Measurements from ENCODE around the gene PAPOLG.
"Not testable (repeated sequence)": the region's sequence is repeated elsewhere in the genome, so short reads cannot be mapped to it uniquely, and the experiment has no call there.

Gene PAPOLG

GRCh38 chr2:60821587-60822302 lies 65.7 kb downstream of the PAPOLG start:
- FAIRE-seq (no peak), DNase-seq (ENCODE audit: insufficient read length, low spot score) (no peak)
- no peak for TF ChIP-seq POLR2A (IDR thresholded peaks at IDR 0.05; ENCODE audit: low read depth, low read length)

GRCh38 chr2:60822987-60823386 lies 66.9 kb downstream of the PAPOLG start:
- FAIRE-seq = no peak

GRCh38 chr2:60823694-60824305 lies 67.7 kb downstream of the PAPOLG start:
- no peak for DNase-seq (ENCODE audit: insufficient read length, low spot score)
- no peak for FAIRE-seq
- no peak for TF ChIP-seq POLR2A (IDR thresholded peaks at IDR 0.05; ENCODE audit: low read depth, low read length)

More at GRCh38 chr2:60822987-60823386, 66.9 kb downstream of the PAPOLG start:
- TF ChIP-seq POLR2A (IDR thresholded peaks at IDR 0.05; ENCODE audit: low read depth, low read length) = no peak
- no peak for DNase-seq (ENCODE audit: insufficient read length, low spot score)

DNA sequence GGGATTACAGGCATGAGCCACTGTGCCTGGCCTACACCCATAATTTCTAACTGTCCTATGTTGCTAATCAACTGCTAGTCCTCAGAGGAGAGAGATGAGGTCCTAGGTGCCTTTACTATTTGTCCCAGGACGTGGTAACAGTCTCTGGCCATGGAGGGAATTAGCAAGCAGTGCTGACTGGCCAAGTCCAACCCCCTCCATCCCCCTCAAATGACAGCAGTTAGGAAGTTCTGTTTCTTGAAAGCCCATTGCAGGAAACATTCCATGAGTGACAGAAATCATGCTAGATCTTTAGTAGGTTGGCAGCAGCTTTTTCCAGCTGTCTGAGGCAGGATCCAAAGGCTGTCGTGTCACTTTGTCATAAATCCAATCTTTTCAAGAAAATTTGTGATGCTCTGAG lies 69.6 kb downstream of the PAPOLG start:
- FAIRE-seq (no peak), DNase-seq (ENCODE audit: insufficient read length, low spot score) (no peak)
- no peak for TF ChIP-seq POLR2A (IDR thresholded peaks at IDR 0.05; ENCODE audit: low read depth, low read length)

- no peak for DNase-seq (ENCODE audit: insufficient read length, low spot score)
- TF ChIP-seq POLR2A (IDR thresholded peaks at IDR 0.05; ENCODE audit: low read depth, low read length) = no peak
- no peak for FAIRE-seq
These were observed 70.0 kb downstream of the PAPOLG start for GRCh38 chr2:60826111-60826510.

DNA sequence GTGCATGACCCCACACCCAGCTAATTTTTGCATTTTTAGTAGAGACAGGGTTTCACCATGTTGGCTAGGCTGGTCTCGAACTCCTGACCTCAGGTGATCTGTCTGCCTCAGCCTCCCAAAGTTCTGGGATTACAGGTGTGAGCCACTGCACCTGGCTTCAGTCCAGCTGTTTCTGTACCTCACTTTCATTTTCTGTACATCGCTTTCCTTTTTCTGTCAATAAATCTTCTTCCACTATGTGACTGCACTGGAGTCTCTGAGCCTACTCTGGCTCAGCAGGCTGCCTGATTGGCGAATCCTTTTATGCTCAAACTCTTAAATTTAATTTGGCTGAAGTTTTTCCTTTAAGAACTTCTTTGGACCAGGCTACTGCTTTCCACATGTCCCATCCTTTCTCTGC lies 70.8 kb downstream of the PAPOLG start:
- FAIRE-seq; DNase-seq (ENCODE audit: insufficient read length, low spot score): not testable (repeated sequence)

GRCh38 chr2:60827369-60827768 lies 71.3 kb downstream of the PAPOLG start:
- DNase-seq (ENCODE audit: insufficient read length, low spot score) = no peak
- FAIRE-seq = no peak
- TF ChIP-seq POLR2A (IDR thresholded peaks at IDR 0.05; ENCODE audit: low read depth, low read length) = no peak

- FAIRE-seq (no peak), DNase-seq (ENCODE audit: insufficient read length, low spot score) (no peak)
- TF ChIP-seq POLR2A (IDR thresholded peaks at IDR 0.05; ENCODE audit: low read depth, low read length) = no peak
These were observed 74.9 kb downstream of the PAPOLG start for GRCh38 chr2:60830991-60831390.

DNA sequence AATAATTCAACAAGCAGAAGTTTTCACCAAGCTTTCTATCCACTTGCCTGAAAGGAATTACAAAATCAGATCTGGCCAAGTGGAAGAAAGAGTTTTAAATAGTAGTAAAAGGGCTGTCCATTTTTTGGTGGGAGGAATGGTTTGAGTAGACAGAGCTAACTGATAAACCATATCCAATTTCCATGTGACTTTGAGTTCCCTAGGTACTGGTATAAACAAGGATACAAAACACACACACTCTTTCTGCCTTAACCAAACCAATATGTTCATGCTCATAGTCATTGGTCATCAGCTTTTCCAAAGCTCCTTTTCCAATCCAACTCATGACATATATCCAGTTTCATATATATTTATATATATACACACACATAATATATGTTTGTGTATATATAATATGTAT lies 75.9 kb downstream of the PAPOLG start:
- no peak for FAIRE-seq
- no peak for TF ChIP-seq POLR2A (IDR thresholded peaks at IDR 0.05; ENCODE audit: low read depth, low read length)
- no peak for DNase-seq (ENCODE audit: insufficient read length, low spot score)

DNA sequence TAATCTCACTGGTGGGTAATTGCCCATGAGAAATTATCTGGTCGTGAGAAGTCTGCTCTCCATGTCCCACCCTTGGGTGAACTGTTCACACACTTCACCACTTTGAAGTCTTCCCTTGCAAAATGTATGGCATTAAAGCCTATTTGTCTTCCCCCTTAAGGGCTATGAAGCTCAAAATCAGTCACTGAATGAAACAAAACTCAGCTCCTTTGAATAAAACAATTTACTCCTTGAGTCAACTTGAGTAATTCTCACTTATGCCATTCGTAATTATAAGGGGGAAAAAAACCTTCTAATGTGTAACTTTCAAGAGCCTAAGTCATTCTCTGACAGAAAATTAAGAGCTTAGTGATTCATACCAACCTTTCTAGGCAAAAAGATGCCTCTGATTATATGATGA lies 76.6 kb downstream of the PAPOLG start:
- no peak for FAIRE-seq

GRCh38 chr2:60834270-60834717 lies 78.2 kb downstream of the PAPOLG start:
- no peak for TF ChIP-seq POLR2A (IDR thresholded peaks at IDR 0.05; ENCODE audit: low read depth, low read length)
- DNase-seq (ENCODE audit: insufficient read length, low spot score) (no peak), FAIRE-seq (no peak)

More for the DNA sequence above, 76.6 kb downstream of the PAPOLG start:
- TF ChIP-seq POLR2A (IDR thresholded peaks at IDR 0.05; ENCODE audit: low read depth, low read length) = no peak
- no peak for DNase-seq (ENCODE audit: insufficient read length, low spot score)

DNA sequence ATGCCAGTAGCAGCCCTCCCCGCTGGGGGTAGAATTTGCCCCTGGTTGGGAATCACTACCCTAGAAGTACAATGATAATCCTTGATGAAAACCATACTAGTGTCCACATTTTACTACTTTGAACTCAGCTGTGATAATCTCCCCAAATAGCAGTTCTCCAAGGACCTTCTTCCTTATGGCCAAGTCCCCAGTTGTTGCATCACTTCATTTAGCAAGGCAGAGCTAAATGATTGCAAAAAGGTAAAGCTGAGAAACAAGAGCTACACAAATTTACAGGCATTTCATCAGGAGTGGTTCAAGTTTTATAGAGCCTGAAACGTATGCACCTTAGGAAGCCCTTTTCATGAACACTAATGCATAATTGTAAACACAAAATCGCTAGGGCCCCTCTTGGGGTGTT lies 80.4 kb downstream of the PAPOLG start:
- DNase-seq (ENCODE audit: insufficient read length, low spot score) (no peak), FAIRE-seq (no peak)

DNA sequence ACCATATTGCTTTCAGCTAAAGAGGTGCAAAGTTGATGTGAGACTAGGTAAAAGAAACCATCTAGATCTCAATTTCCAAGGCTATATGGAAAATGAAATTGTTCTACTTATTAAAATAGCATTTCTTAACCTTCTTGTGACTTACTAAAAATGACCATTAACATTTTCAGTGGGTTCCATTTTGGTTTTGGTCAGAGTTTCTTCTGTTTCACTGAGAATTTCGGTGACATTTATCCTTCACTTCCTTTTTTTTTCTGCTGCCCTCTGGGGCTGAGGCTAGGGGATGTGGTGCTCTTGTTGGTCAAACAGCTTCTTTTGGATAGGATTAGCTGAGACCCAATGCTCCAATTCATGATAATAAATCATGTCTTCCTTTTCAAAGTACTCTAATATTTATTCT lies 81.1 kb downstream of the PAPOLG start:
- DNase-seq (ENCODE audit: insufficient read length, low spot score) = no peak
- TF ChIP-seq POLR2A (IDR thresholded peaks at IDR 0.05; ENCODE audit: low read depth, low read length) = no peak
- FAIRE-seq = no peak

More for the DNA sequence above, 80.4 kb downstream of the PAPOLG start:
- TF ChIP-seq POLR2A (IDR thresholded peaks at IDR 0.05; ENCODE audit: low read depth, low read length) = no peak

- no peak for TF ChIP-seq POLR2A (IDR thresholded peaks at IDR 0.05; ENCODE audit: low read depth, low read length)
- no peak for FAIRE-seq
- no peak for DNase-seq (ENCODE audit: insufficient read length, low spot score)
These were observed 82.4 kb downstream of the PAPOLG start for GRCh38 chr2:60838481-60838880.

Measured in H54 (cell line).